Measurements from ENCODE around the gene FCGR3A.
"Not testable (repeated sequence)": the region's sequence is repeated elsewhere in the genome, so short reads cannot be mapped to it uniquely, and the experiment has no call there.

DNA sequence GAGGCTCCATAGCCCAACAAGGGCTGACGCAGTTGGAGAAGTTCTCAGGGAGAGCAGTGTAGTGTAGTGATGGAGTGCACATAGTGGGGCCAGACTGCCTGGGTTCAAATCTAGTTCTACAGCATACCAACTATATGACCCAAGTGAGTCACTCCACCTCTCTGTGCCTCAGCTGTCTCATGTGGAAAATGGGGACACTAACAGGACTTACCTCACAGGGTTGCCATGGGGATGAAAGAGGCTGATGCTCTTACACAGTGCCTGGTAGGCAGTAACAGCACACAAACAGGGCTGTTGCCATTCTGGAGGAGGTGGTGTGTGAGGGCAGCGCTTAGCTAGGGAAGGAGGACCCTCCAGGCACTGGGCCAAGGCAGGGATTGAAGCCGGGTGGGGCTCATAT, 43.0 kb upstream of the FCGR3A start:
- TF ChIP-seq, protein P1, sequence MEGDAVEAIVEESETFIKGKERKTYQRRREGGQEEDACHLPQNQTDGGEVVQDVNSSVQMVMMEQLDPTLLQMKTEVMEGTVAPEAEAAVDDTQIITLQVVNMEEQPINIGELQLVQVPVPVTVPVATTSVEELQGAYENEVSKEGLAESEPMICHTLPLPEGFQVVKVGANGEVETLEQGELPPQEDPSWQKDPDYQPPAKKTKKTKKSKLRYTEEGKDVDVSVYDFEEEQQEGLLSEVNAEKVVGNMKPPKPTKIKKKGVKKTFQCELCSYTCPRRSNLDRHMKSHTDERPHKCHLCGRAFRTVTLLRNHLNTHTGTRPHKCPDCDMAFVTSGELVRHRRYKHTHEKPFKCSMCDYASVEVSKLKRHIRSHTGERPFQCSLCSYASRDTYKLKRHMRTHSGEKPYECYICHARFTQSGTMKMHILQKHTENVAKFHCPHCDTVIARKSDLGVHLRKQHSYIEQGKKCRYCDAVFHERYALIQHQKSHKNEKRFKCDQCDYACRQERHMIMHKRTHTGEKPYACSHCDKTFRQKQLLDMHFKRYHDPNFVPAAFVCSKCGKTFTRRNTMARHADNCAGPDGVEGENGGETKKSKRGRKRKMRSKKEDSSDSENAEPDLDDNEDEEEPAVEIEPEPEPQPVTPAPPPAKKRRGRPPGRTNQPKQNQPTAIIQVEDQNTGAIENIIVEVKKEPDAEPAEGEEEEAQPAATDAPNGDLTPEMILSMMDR (IDR thresholded peaks at IDR 0.05; ENCODE audit: control extremely low read depth in 1 of 3, insufficient read depth in 1 of 3, low read depth in 1 of 3, low read length in 3 of 3): not testable (repeated sequence)
- not testable (repeated sequence) for TF ChIP-seq CHD2 (IDR thresholded peaks at IDR 0.05; ENCODE audit: low read length); RFX5 (IDR thresholded peaks at IDR 0.05; ENCODE audit: borderline replicate concordance, low read depth, low read length); NRF1 (IDR thresholded peaks at IDR 0.05; ENCODE audit: low read depth, low read length); RNF2 (IDR thresholded peaks at IDR 0.05; ENCODE audit: borderline replicate concordance, low read depth, low read length, missing control alignments, poor library complexity, severe bottlenecking)
- TF ChIP-seq, protein P2, sequence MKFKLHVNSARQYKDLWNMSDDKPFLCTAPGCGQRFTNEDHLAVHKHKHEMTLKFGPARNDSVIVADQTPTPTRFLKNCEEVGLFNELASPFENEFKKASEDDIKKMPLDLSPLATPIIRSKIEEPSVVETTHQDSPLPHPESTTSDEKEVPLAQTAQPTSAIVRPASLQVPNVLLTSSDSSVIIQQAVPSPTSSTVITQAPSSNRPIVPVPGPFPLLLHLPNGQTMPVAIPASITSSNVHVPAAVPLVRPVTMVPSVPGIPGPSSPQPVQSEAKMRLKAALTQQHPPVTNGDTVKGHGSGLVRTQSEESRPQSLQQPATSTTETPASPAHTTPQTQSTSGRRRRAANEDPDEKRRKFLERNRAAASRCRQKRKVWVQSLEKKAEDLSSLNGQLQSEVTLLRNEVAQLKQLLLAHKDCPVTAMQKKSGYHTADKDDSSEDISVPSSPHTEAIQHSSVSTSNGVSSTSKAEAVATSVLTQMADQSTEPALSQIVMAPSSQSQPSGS (IDR thresholded peaks at IDR 0.05; ENCODE audit: low read length): not testable (repeated sequence)

Data from H1 (cell line).